B cell (primary cell): ENCODE data around the gene AIF1. TPM values are rescaled to one million over a fixed set of nuclear protein-coding genes. Genes with fewer than 3 reads are reported as not detected.
A peak's percentile ranks its signal among the peaks of the same experiment; 100 is the strongest.

Source experiments
- ATAC-seq: fragments of 200-7000 bp; cut with Tn5 transposase; one replicate; pipeline ENCODE4 v1.10.0; 2021; ENCODE audit warnings: low read depth, mild to moderate bottlenecking, moderate number of reproducible peaks, moderate library complexity
- CTCF ChIA-PET: fragments of 350-600 bp; sonication (Branson Sonifier 250); formaldehyde crosslinking; loops from one replicate; lab custom pipeline; 2021; ENCODE audit warnings: antibody characterized with exemption, inconsistent platforms; lab: Charles Lee
- POLR2A ChIA-PET: fragments of 350-600 bp; sonication (Branson Sonifier 250); formaldehyde crosslinking; loops from one replicate; lab custom pipeline; 2021; ENCODE audit warnings: antibody characterized with exemption; lab: Charles Lee
- DNase-seq: peaks from one replicate; pipeline ENCODE4 v3.0.0; 2013
- H2AFZ ChIP-seq: 2 replicates; pipeline ENCODE4 v1.6.1; 2012; ENCODE audit warnings: mild to moderate bottlenecking, low read depth, low read length; ENCODE audit not compliant: insufficient read depth, poor library complexity, severe bottlenecking
- H3K27ac ChIP-seq, 2 donors: 1 replicate in 1 of 2; 2 replicates in 1 of 2; pipeline ENCODE4 v1.5.1; 2012 to 2013; ENCODE audit warnings: low read length in 2 of 2, mild to moderate bottlenecking in 2 of 2, moderate library complexity in 1 of 2
- H3K27me3 ChIP-seq, 4 experiments: fragments of 200-600 bp in 1 of 4; sonication (generic) in 1 of 4; replicated peaks in 1 of 4; 1 replicate in 2 of 4; 2 replicates in 2 of 4; pipeline versions ENCODE4 v1.6.1 to v1.7.0; 2013 to 2016; ENCODE audit warnings: low read length in 3 of 4, mild to moderate bottlenecking in 2 of 4, mixed read lengths in 1 of 4, moderate library complexity in 1 of 4; ENCODE audit not compliant: insufficient read depth in 4 of 4, control insufficient read depth in 3 of 4; ENCODE audit errors: control extremely low read depth in 1 of 4
- H3K36me3 ChIP-seq, 2 experiments: replicated peaks in 1 of 2; 1 replicate in 1 of 2; 2 replicates in 1 of 2; pipeline versions ENCODE4 v1.6.1 to v1.7.1; 2013; ENCODE audit warnings: low read length in 1 of 2; ENCODE audit not compliant: insufficient read depth in 2 of 2, control insufficient read depth in 1 of 2; ENCODE audit errors: control extremely low read depth in 1 of 2, extremely low read depth in 1 of 2
- H3K4me1 ChIP-seq, 2 donors: fragments of 200-600 bp in 1 of 2; sonication (generic) in 1 of 2; 1 replicate in 1 of 2; 2 replicates in 1 of 2; pipeline versions ENCODE4 v1.5.1 to v1.6.1; 2013 to 2017; ENCODE audit warnings: low read length in 2 of 2; ENCODE audit not compliant: control insufficient read depth in 2 of 2, insufficient read depth in 2 of 2
- H3K4me2 ChIP-seq: replicated peaks from 2 replicates; pipeline ENCODE3; 2012; ENCODE audit warnings: mild to moderate bottlenecking, low read depth, low read length; ENCODE audit not compliant: poor library complexity, severe bottlenecking
- H3K4me3 ChIP-seq, 5 experiments: fragments of 200-600 bp in 1 of 5; sonication (generic) in 1 of 5; 1 replicate in 3 of 5; 2 replicates in 2 of 5; pipeline versions ENCODE4 v1.5.1 to v1.7.0; 2011 to 2016; ENCODE audit warnings: low read length in 4 of 5, mild to moderate bottlenecking in 4 of 5, low read depth in 2 of 5, control low read depth in 1 of 5, moderate library complexity in 1 of 5; ENCODE audit not compliant: insufficient read depth in 1 of 5; ENCODE audit errors: control extremely low read depth in 1 of 5, extremely low read depth in 1 of 5
- H3K79me2 ChIP-seq: fragments of 200-600 bp; sonication (generic); one replicate; pipeline ENCODE4 v1.6.0; 2016; ENCODE audit warnings: low read length; ENCODE audit not compliant: control insufficient read depth, insufficient read depth
- H3K9ac ChIP-seq: fragments of 200-600 bp; sonication (generic); 2 replicates; pipeline ENCODE4 v1.6.1; 2017; ENCODE audit warnings: mild to moderate bottlenecking, low read length, moderate library complexity
- H3K9me3 ChIP-seq, 3 donors: one replicate each; pipeline versions ENCODE4 v1.6.1 to v1.7.1; 2013; ENCODE audit warnings: low read length in 2 of 3; ENCODE audit not compliant: control insufficient read depth in 2 of 3, insufficient read depth in 1 of 3; ENCODE audit errors: control extremely low read depth in 1 of 3
- H4K20me1 ChIP-seq: 2 replicates; pipeline ENCODE4 v1.6.0; 2012; ENCODE audit warnings: mild to moderate bottlenecking, low read length; ENCODE audit not compliant: insufficient read depth, control insufficient read depth, poor library complexity, severe bottlenecking
- H3K27ac Mint-ChIP-seq: one replicate; pipeline ENCODE4 v1.8.0; 2021; ENCODE audit warnings: mixed read lengths
- H3K27me3 Mint-ChIP-seq: one replicate; pipeline ENCODE4 v1.8.0; 2021; ENCODE audit warnings: mixed read lengths
- H3K4me1 Mint-ChIP-seq: one replicate; pipeline ENCODE4 v1.8.0; 2021; ENCODE audit warnings: mixed read lengths
- H3K4me3 Mint-ChIP-seq: one replicate; pipeline ENCODE4 v1.8.0; 2021; ENCODE audit warnings: mixed read lengths
- H3K9me3 Mint-ChIP-seq: one replicate; pipeline ENCODE4 v1.8.0; 2022; ENCODE audit warnings: mixed read lengths; ENCODE audit not compliant: insufficient read depth
- CTCF ChIP-seq: fragments of 200-600 bp; IDR thresholded peaks from one replicate; pipeline ENCODE4 v1.8.0; 2022; ENCODE audit warnings: antibody characterized with exemption, mild to moderate bottlenecking
- EZH2 ChIP-seq: IDR thresholded peaks from 2 replicates; pipeline ENCODE4 v1.6.1; 2012; ENCODE audit warnings: borderline replicate concordance, low read depth, mild to moderate bottlenecking, moderate library complexity, low read length; ENCODE audit not compliant: insufficient read depth, poor library complexity, severe bottlenecking
- WGBS: methylation state at CpG from one replicate; pipeline ENCODE4 v1.1.5; 2013; ENCODE audit warnings: missing lambda C conversion rate; ENCODE audit not compliant: insufficient coverage; 5-methylcytosine and 5-hydroxymethylcytosine counted together
- intact Hi-C: fragments of 100-400 bp; cut with micrococcal nuclease; formaldehyde crosslinking; loops from one replicate; pipeline ENCODE4 v1.10.0; 2022
- polyA plus RNA-seq: library from polyadenylated mRNA; depleted of rRNA; stranded (reverse); fragments of >200 nt; gene quantifications from 2 replicates; pipeline ENCODE4 v1.2.3, GENCODE V29; 2012
- total RNA-seq, 2 donors: library from RNA; stranded (reverse); fragments of 120-200 nt in 1 of 2; gene quantifications; 1 replicate in 1 of 2; 2 replicates in 1 of 2; pipeline versions ENCODE4 v1.2.3 to v1.2.4, GENCODE V29; 2013 to 2022

AIF1 gene
- total and polyA plus RNA-seq, 2 donors (not counting 1 experiment from before 2014, with no cell fraction given): 1.3 to 7.5 TPM

- POLR2A ChIA-PET: interaction anchor here (1.0 to 42.6 kb wide), 5 partner anchors 3 to 70 kb away, joined by 3 to 1450 read pairs (median 34); partner anchors contain the start of genes ATP6V1G2, BAG6, DDX39B and LST1
- peak within 1 kb of the TSS; percentile 88 for H3K4me2 ChIP-seq
- peak within 1 kb of the TSS; percentile 55 for H2AFZ ChIP-seq
- H3K27me3 Mint-ChIP-seq: no peaks in the 10 kb centered on the region
- H3K4me3 Mint-ChIP-seq: peak within 1 kb of the TSS; percentile 98
- H3K79me2 ChIP-seq: peaks cover 66% of the 10 kb centered on the region
- peak within 1 kb of the TSS; percentile 95 to 97 for H3K27ac ChIP-seq
- CTCF ChIA-PET: interaction anchor here (0.7 to 35.3 kb wide), 8 partner anchors 8 to 248 kb away, joined by 3 to 2241 read pairs (median 6); partner anchors contain the start of genes ATP6V1G2, DDX39B, LST1 and LTA
- ATAC-seq (peak; percentile 60), DNase-seq (peak; percentile 80)
- 0% methylated on average over 1 of the region's 3 CpGs for WGBS
- H3K4me1 Mint-ChIP-seq: peaks cover 82% of the 10 kb centered on the region
- TF ChIP-seq CTCF (no peak), EZH2 (no peak)
- H3K4me3 ChIP-seq: peak within 1 kb of the TSS; percentile 83 to 100 (median 96)
- intact Hi-C loops: loop anchor here (1.0 kb wide), 1 partner anchor 11 kb away; the partner anchor contains the start of gene NCR3
- no peaks in the 10 kb centered on the region for H3K9me3 Mint-ChIP-seq
- peaks cover 0 to 33% of the 10 kb centered on the region in 2 experiments for H3K36me3 ChIP-seq
- H3K27me3 ChIP-seq: no peaks in the 10 kb centered on the region
- H3K9ac ChIP-seq: peak within 1 kb of the TSS; percentile 97
- H3K27ac Mint-ChIP-seq: peak within 1 kb of the TSS; percentile 99
- no peaks in the 10 kb centered on the region for H3K9me3 ChIP-seq
- peaks cover 22% of the 10 kb centered on the region for H4K20me1 ChIP-seq
- H3K4me1 ChIP-seq: peaks cover 76 to 83% of the 10 kb centered on the region in 2 donors
Observed at GRCh38 chr6:31582230-31582643, 32.8 kb upstream of the AIF1 start, which contains the start of gene LTB. Gene LTB, minus strand, starts transcription at chr6:31582424. Its CDS starts 7 bp downstream, at chr6:31582417.

DNA sequence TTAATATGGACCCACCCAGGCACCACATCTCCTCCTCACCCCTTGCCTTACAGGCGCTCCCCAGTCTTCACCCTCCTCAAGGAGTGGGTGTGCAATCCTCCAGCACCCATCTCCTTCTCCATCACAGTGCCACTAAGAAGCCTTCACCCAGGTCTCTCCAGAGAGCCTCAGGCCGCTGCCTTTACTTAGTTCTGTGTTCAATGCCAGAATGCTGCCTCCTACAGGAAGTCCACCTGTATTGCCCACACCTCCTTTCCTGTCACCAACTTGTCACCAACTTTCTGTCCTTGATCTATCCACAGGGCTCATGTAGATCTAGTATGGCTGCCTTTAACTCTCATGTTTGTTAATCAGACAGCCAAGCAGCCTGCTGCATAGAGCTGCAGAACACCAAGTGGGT, 29.5 kb upstream of the AIF1 start:
- H3K4me1 Mint-ChIP-seq: peaks cover 77% of the 10 kb centered on the region
- peak; percentile 54 for DNase-seq
- peak overlapping the region; percentile 82 for H3K4me3 Mint-ChIP-seq
- no peaks in the 10 kb centered on the region for H3K9me3 ChIP-seq
- H3K4me1 ChIP-seq: peaks cover 73 to 79% of the 10 kb centered on the region in 2 donors
- H2AFZ ChIP-seq: no peak overlapping the region
- TF ChIP-seq CTCF: peak; percentile 35
- no peak for TF ChIP-seq EZH2
- H3K36me3 ChIP-seq: peaks cover 0 to 13% of the 10 kb centered on the region in 2 experiments
- H3K79me2 ChIP-seq: peaks cover 71% of the 10 kb centered on the region
- H3K27ac ChIP-seq: peak overlapping the region; percentile 87 to 95
- intact Hi-C loops: no loop called here
- H3K4me2 ChIP-seq: peak overlapping the region; percentile 72
- peaks cover 13% of the 10 kb centered on the region for H4K20me1 ChIP-seq
- H3K9ac ChIP-seq: peak overlapping the region; percentile 59
- no peak for ATAC-seq
- H3K4me3 ChIP-seq: peak overlapping the region in 2 of 5 experiments; percentile 63 to 86
- no peaks in the 10 kb centered on the region for H3K27me3 ChIP-seq
- H3K27me3 Mint-ChIP-seq: no peaks in the 10 kb centered on the region
- H3K27ac Mint-ChIP-seq: peak overlapping the region; percentile 97
- POLR2A ChIA-PET: interaction anchor here (0.6 to 42.6 kb wide), 3 partner anchors 1 to 1038 kb away, joined by 3 to 1450 read pairs (median 1450); partner anchors contain the start of genes ATP6V1G2, LST1, LTA and LTB
- H3K9me3 Mint-ChIP-seq: no peaks in the 10 kb centered on the region
- CTCF ChIA-PET: interaction anchor here (1.3 to 35.3 kb wide), 4 partner anchors 4 to 44 kb away, joined by 3 to 2241 read pairs (median 1108); partner anchors contain the start of genes ATP6V1G2, DDX39B, LST1 and LTA
- WGBS: 50% methylated on average over 2 of the region's 2 CpGs
